Spinal cord (tissue), 10 donors: ENCODE data around the gene BCAS1. TPM values are rescaled to one million over a fixed set of nuclear protein-coding genes. Genes with fewer than 3 reads are reported as not detected.

Source experiments
- DNase-seq, 6 donors: peaks; one replicate each; pipeline versions ENCODE4 v3.0.0 to v3.0.0-alpha.2; 2013 to 2015; ENCODE audit warnings: low spot score in 6 of 6, low read depth in 4 of 6
- H3K27ac ChIP-seq: one replicate; pipeline ENCODE4 v1.5.1; 2013; ENCODE audit warnings: low read depth, low read length, control low read depth
- H3K27me3 ChIP-seq: one replicate; pipeline ENCODE4 v1.6.1; 2013; ENCODE audit warnings: low read length; ENCODE audit not compliant: control insufficient read depth, insufficient read depth
- H3K36me3 ChIP-seq: one replicate; pipeline ENCODE4 v1.6.1; 2013; ENCODE audit warnings: low read length; ENCODE audit not compliant: control insufficient read depth, insufficient read depth
- H3K4me1 ChIP-seq: one replicate; pipeline ENCODE4 v1.6.1; 2013; ENCODE audit warnings: low read length; ENCODE audit not compliant: control insufficient read depth, insufficient read depth
- H3K4me3 ChIP-seq: one replicate; pipeline ENCODE4 v1.5.1; 2013; ENCODE audit warnings: low read depth, low read length, control low read depth
- H3K9me3 ChIP-seq: one replicate; pipeline ENCODE4 v1.6.1; 2013; ENCODE audit warnings: low read length; ENCODE audit not compliant: control insufficient read depth, insufficient read depth
- WGBS: methylation state at CpG from one replicate; pipeline ENCODE4 v1.1.5; 2013; ENCODE audit warnings: missing lambda C conversion rate; ENCODE audit not compliant: insufficient coverage; 5-methylcytosine and 5-hydroxymethylcytosine counted together
- polyA plus RNA-seq, 2 donors: library from polyadenylated mRNA; unstranded; fragments of 120-200 nt; gene quantifications; one replicate each; pipeline ENCODE4 v1.2.1, GENCODE V29; 2013; ENCODE audit not compliant: insufficient read length in 2 of 2
- total RNA-seq, 2 donors: library from RNA; depleted of rRNA in 1 of 2; stranded (reverse); fragments of 120-200 nt in 1 of 2; fragments of >200 nt in 1 of 2; gene quantifications; one replicate each; pipeline versions ENCODE4 v1.2.3 to v1.2.4, GENCODE V29; 2013 to 2014
- donor health status: healthy.

Gene BCAS1
- total and polyA plus RNA-seq, 4 donors, result 93.3 to 402 (median 189) TPM

- H3K27me3 ChIP-seq, result no peaks in the 10 kb centered on the region
- no peaks in the 10 kb centered on the region for H3K36me3 ChIP-seq
- no peaks in the 10 kb centered on the region for H3K4me1 ChIP-seq
- DNase-seq, result no peak
- no peaks in the 10 kb centered on the region for H3K9me3 ChIP-seq
- H3K4me3 ChIP-seq, result no peak overlapping the region
- 100% methylated on average over 2 of the region's 2 CpGs for WGBS
- no peak overlapping the region for H3K27ac ChIP-seq
Measured at GRCh38 chr20:54111460-54111859, 41.1 kb upstream of the BCAS1 start.

- Histone ChIP-seq H3K27me3 (no peaks in the 10 kb centered on the region), H3K27ac (no peak overlapping the region), H3K36me3 (no peaks in the 10 kb centered on the region), H3K4me3 (no peak overlapping the region), H3K4me1 (no peaks in the 10 kb centered on the region), H3K9me3 (no peaks in the 10 kb centered on the region)
- WGBS, result 58% methylated on average over 2 of the region's 3 CpGs
- no peak for DNase-seq
Measured at GRCh38 chr20:54110457-54110856, 40.1 kb upstream of the BCAS1 start.

- no peaks in the 10 kb centered on the region for H3K9me3 ChIP-seq
- no peaks in the 10 kb centered on the region for H3K27me3 ChIP-seq
- no peaks in the 10 kb centered on the region for H3K4me1 ChIP-seq
- H3K27ac ChIP-seq, result no peak overlapping the region
- H3K36me3 ChIP-seq, result no peaks in the 10 kb centered on the region
- no peak overlapping the region for H3K4me3 ChIP-seq
- no peak for DNase-seq
Measured at GRCh38 chr20:54110041-54110440, 39.6 kb upstream of the BCAS1 start.

GRCh38 chr20:54108817-54109216, 38.4 kb upstream of the BCAS1 start:
- Histone ChIP-seq H3K4me1 (no peaks in the 10 kb centered on the region), H3K27ac (no peak overlapping the region), H3K36me3 (no peaks in the 10 kb centered on the region), H3K9me3 (no peaks in the 10 kb centered on the region), H3K4me3 (no peak overlapping the region), H3K27me3 (no peaks in the 10 kb centered on the region)
- DNase-seq, result no peak
- WGBS, result no CpG with 5 or more reads among the region's 1 CpG

GRCh38 chr20:54108326-54108642, 37.9 kb upstream of the BCAS1 start:
- Histone ChIP-seq H3K9me3 (no peaks in the 10 kb centered on the region), H3K4me3 (no peak overlapping the region), H3K27ac (no peak overlapping the region), H3K36me3 (no peaks in the 10 kb centered on the region), H3K27me3 (no peaks in the 10 kb centered on the region), H3K4me1 (no peaks in the 10 kb centered on the region)
- no peak for DNase-seq

- H3K4me3 ChIP-seq, result no peak overlapping the region
- WGBS, result 74% methylated on average over 4 of the region's 7 CpGs
Measured at GRCh38 chr20:54107600-54108325, 37.4 kb upstream of the BCAS1 start.

GRCh38 chr20:54107181-54107580, 36.8 kb upstream of the BCAS1 start:
- H3K4me3 ChIP-seq, result no peak overlapping the region
- H3K36me3 ChIP-seq, result no peaks in the 10 kb centered on the region
- 30% methylated on average over 1 of the region's 2 CpGs for WGBS
- DNase-seq, result no peak
- H3K4me1 ChIP-seq, result no peaks in the 10 kb centered on the region
- no peak overlapping the region for H3K27ac ChIP-seq
- no peaks in the 10 kb centered on the region for H3K27me3 ChIP-seq
- H3K9me3 ChIP-seq, result no peaks in the 10 kb centered on the region

More at GRCh38 chr20:54107600-54108325, 37.4 kb upstream of the BCAS1 start:
- no peak overlapping the region for H3K27ac ChIP-seq
- H3K4me1 ChIP-seq, result no peaks in the 10 kb centered on the region
- H3K27me3 ChIP-seq, result no peaks in the 10 kb centered on the region
- no peak for DNase-seq
- no peaks in the 10 kb centered on the region for H3K9me3 ChIP-seq
- no peaks in the 10 kb centered on the region for H3K36me3 ChIP-seq

GRCh38 chr20:54106162-54106561, 35.8 kb upstream of the BCAS1 start:
- Histone ChIP-seq H3K36me3 (no peaks in the 10 kb centered on the region), H3K4me1 (no peaks in the 10 kb centered on the region), H3K9me3 (no peaks in the 10 kb centered on the region), H3K4me3 (no peak overlapping the region), H3K27ac (no peak overlapping the region), H3K27me3 (no peaks in the 10 kb centered on the region)
- 63% methylated on average over 1 of the region's 4 CpGs for WGBS
- no peak for DNase-seq

- Histone ChIP-seq H3K4me3 (no peak overlapping the region), H3K27ac (no peak overlapping the region), H3K27me3 (no peaks in the 10 kb centered on the region), H3K9me3 (no peaks in the 10 kb centered on the region), H3K36me3 (no peaks in the 10 kb centered on the region), H3K4me1 (no peaks in the 10 kb centered on the region)
- no peak for DNase-seq
- 82% methylated on average over 1 of the region's 4 CpGs for WGBS
Measured at GRCh38 chr20:54105653-54106052, 35.3 kb upstream of the BCAS1 start.

GRCh38 chr20:54104781-54105180, 34.4 kb upstream of the BCAS1 start:
- no peak for DNase-seq
- Histone ChIP-seq H3K27me3 (no peaks in the 10 kb centered on the region), H3K4me1 (no peaks in the 10 kb centered on the region), H3K4me3 (no peak overlapping the region), H3K27ac (no peak overlapping the region), H3K9me3 (no peaks in the 10 kb centered on the region), H3K36me3 (no peaks in the 10 kb centered on the region)
- WGBS, result 100% methylated on average over 1 of the region's 4 CpGs
